Lung (tissue), 12 donors: ENCODE results near the gene KCNAB2. TPM values are rescaled to one million over a fixed set of nuclear protein-coding genes. Genes with fewer than 3 reads are reported as not detected.

Source experiments
- ATAC-seq: fragments of 200-7000 bp; cut with Tn5 transposase; one replicate; pipeline ENCODE4 v1.9.1; 2020; ENCODE audit warnings: moderate number of reproducible peaks; ENCODE audit not compliant: insufficient read depth, low FRiP score
- DNase-seq, 3 donors: peaks; one replicate each; pipeline ENCODE4 v3.0.0-alpha.2; 2013 to 2017
- H3K27ac ChIP-seq, 2 donors: one replicate each; pipeline ENCODE4 v1.5.1; 2013; ENCODE audit warnings: mild to moderate bottlenecking in 2 of 2, moderate library complexity in 2 of 2, control low read depth in 1 of 2, inconsistent platforms in 1 of 2, low read depth in 1 of 2, low read length in 1 of 2
- H3K27me3 ChIP-seq, 3 donors: one replicate each; pipeline ENCODE4 v1.5.1; 2013; ENCODE audit warnings: low read length in 2 of 3; ENCODE audit not compliant: control insufficient read depth in 3 of 3, insufficient read depth in 3 of 3
- H3K36me3 ChIP-seq, 4 donors: one replicate each; pipeline ENCODE4 v1.5.1; 2013; ENCODE audit warnings: low read length in 4 of 4, mild to moderate bottlenecking in 1 of 4, moderate library complexity in 1 of 4; ENCODE audit not compliant: control insufficient read depth in 4 of 4, insufficient read depth in 4 of 4
- H3K4me1 ChIP-seq, 5 donors: one replicate each; pipeline ENCODE4 v1.5.1; 2013; ENCODE audit warnings: low read length in 5 of 5, mild to moderate bottlenecking in 2 of 5, moderate library complexity in 1 of 5; ENCODE audit not compliant: control insufficient read depth in 5 of 5, insufficient read depth in 5 of 5
- H3K4me3 ChIP-seq: one replicate; pipeline ENCODE4 v1.5.1; 2013; ENCODE audit warnings: mild to moderate bottlenecking, control low read depth, moderate library complexity
- H3K9ac ChIP-seq, 2 donors: one replicate each; pipeline ENCODE4 v1.5.1; 2013; ENCODE audit warnings: low read length in 2 of 2, control low read depth in 1 of 2; ENCODE audit not compliant: insufficient read depth in 1 of 2
- H3K9me3 ChIP-seq, 4 donors: one replicate each; pipeline ENCODE4 v1.5.1; 2013; ENCODE audit warnings: low read length in 3 of 4, mild to moderate bottlenecking in 1 of 4, moderate library complexity in 1 of 4; ENCODE audit not compliant: control insufficient read depth in 4 of 4, insufficient read depth in 3 of 4
- CTCF ChIP-seq: IDR thresholded peaks from 2 replicates; pipeline ENCODE4 v1.5.1; 2012; ENCODE audit warnings: mild to moderate bottlenecking; ENCODE audit errors: control extremely low read depth, extremely low read depth
- WGBS, 2 donors: extraction: QIAGEN DNeasy Blood & Tissue Kit; methylation state at CpG; one replicate each; pipeline ENCODE4 v1.1.7; 2013; 5-methylcytosine and 5-hydroxymethylcytosine counted together
- polyA plus RNA-seq, 2 donors: library from polyadenylated mRNA; stranded (reverse); fragments of 200-250 nt; gene quantifications; one replicate each; pipeline ENCODE4 v1.2.1, GENCODE V29; 2013
- total RNA-seq, 2 donors: library from RNA; depleted of rRNA in 1 of 2; stranded (reverse); fragments of >200 nt in 1 of 2; gene quantifications; one replicate each; pipeline ENCODE4 v1.2.1, GENCODE V29; 2014 to 2021
- donor health status: control.
- donor health status: control.
- donor health status: Bipolar disorder and iron deficiency.
- donor health status: healthy.
- donor health status: DM: yes; HTN: yes; CAD: no.

Gene KCNAB2
- total and polyA plus RNA-seq, 4 donors: 13.7 to 86.4 (median 45.5) TPM

GRCh38 chr1:5998051-5998905 lies 47.4 kb upstream of the KCNAB2 start:
- Histone ChIP-seq H3K27me3 (peaks cover 0 to 25% (median 2%) of the 10 kb centered on the region in 3 donors), H3K9ac (no peak overlapping the region), H3K36me3 (no peaks in the 10 kb centered on the region), H3K9me3 (peaks cover 0 to 2% (median 0%) of the 10 kb centered on the region in 4 donors), H3K4me1 (peaks cover 0 to 23% (median 7%) of the 10 kb centered on the region in 5 donors), H3K4me3 (no peak overlapping the region), H3K27ac (no peak overlapping the region)
- DNase-seq (no peak), ATAC-seq (no peak)
- 91 to 96% methylated on average over 12 of the region's 12 CpGs for WGBS, 2 donors
- no peak for TF ChIP-seq CTCF

- WGBS, 2 donors: 92 to 93% methylated on average over 19 of the region's 19 CpGs
- ATAC-seq: no peak
These were observed 46.8 kb upstream of the KCNAB2 start for GRCh38 chr1:5998906-5999301.

GRCh38 chr1:5999711-6000443 lies 45.8 kb upstream of the KCNAB2 start:
- Histone ChIP-seq H3K36me3 (no peaks in the 10 kb centered on the region), H3K9ac (no peak overlapping the region), H3K27me3 (peaks cover 0 to 12% (median 0%) of the 10 kb centered on the region in 3 donors), H3K9me3 (peaks cover 0 to 2% (median 0%) of the 10 kb centered on the region in 4 donors), H3K4me1 (peaks cover 0 to 18% (median 2%) of the 10 kb centered on the region in 5 donors), H3K27ac (no peak overlapping the region), H3K4me3 (no peak overlapping the region)
- TF ChIP-seq CTCF: no peak
- DNase-seq (no peak), ATAC-seq (no peak)
- WGBS, 2 donors: 95% methylated on average over 27 to 28 of the region's 28 CpGs

More at GRCh38 chr1:5998906-5999301, 46.8 kb upstream of the KCNAB2 start:
- no peak for DNase-seq
- Histone ChIP-seq H3K36me3 (no peaks in the 10 kb centered on the region), H3K27me3 (peaks cover 0 to 18% (median 0%) of the 10 kb centered on the region in 3 donors), H3K4me3 (no peak overlapping the region), H3K9ac (no peak overlapping the region), H3K27ac (no peak overlapping the region), H3K4me1 (peaks cover 0 to 18% (median 2%) of the 10 kb centered on the region in 5 donors), H3K9me3 (peaks cover 0 to 2% (median 0%) of the 10 kb centered on the region in 4 donors)
- no peak for TF ChIP-seq CTCF
